H1 (cell line): Measurements from ENCODE around the gene ARGLU1. TPM values are rescaled to one million over a fixed set of nuclear protein-coding genes. Genes with fewer than 3 reads are reported as not detected.

ENCODE experiments used
- CTCF ChIA-PET: fragments of 300-600 bp; sonication (Branson Sonifier 250); formaldehyde crosslinking; loops from one replicate; lab custom pipeline; 2021; ENCODE audit not compliant: partially characterized antibody; lab: Charles Lee
- POLR2A ChIA-PET: fragments of 300-600 bp; sonication (Branson Sonifier 250); formaldehyde crosslinking; loops from one replicate; lab custom pipeline; 2021; ENCODE audit warnings: inconsistent platforms; ENCODE audit not compliant: partially characterized antibody; lab: Charles Lee
- DNase-seq, 2 experiments: peaks; one replicate each; pipeline versions ENCODE4 v3.0.0 to v3.0.0-alpha.2; 2010 to 2022; ENCODE audit warnings: low spot score in 2 of 2, low read depth in 1 of 2, mixed read lengths in 1 of 2
- FAIRE-seq: peaks from 2 replicates; lab custom pipeline; 2011; peaks lifted over from hg19 to GRCh38; lab: Jason Lieb, UNC
- H2AFZ ChIP-seq: 2 replicates; pipeline ENCODE4 v1.8.1; 2012; ENCODE audit warnings: low read length, inconsistent platforms
- H2AK5ac ChIP-seq: 2 replicates; pipeline ENCODE4 v1.6.1; 2013; ENCODE audit warnings: low read depth, low read length
- H2BK120ac ChIP-seq: replicated peaks from 2 replicates; pipeline ENCODE3; 2013; ENCODE audit warnings: low read depth, low read length, inconsistent platforms
- H2BK12ac ChIP-seq: 2 replicates; pipeline ENCODE4 v1.6.1; 2013; ENCODE audit warnings: low read depth, low read length
- H2BK15ac ChIP-seq: 2 replicates; pipeline ENCODE4 v1.6.1; 2013; ENCODE audit warnings: low read length
- H2BK20ac ChIP-seq: 2 replicates; pipeline ENCODE4 v1.6.1; 2013; ENCODE audit warnings: low read length
- H2BK5ac ChIP-seq: 2 replicates; pipeline ENCODE4 v1.6.1; 2013; ENCODE audit warnings: low read depth, low read length
- H3K14ac ChIP-seq: 2 replicates; pipeline ENCODE4 v1.6.1; 2013; ENCODE audit warnings: inconsistent platforms; ENCODE audit not compliant: insufficient read length
- H3K18ac ChIP-seq: 2 replicates; pipeline ENCODE4 v1.6.1; 2013; ENCODE audit warnings: low read length; ENCODE audit errors: extremely low read depth
- H3K23ac ChIP-seq: 2 replicates; pipeline ENCODE4 v1.6.1; 2013; ENCODE audit warnings: inconsistent platforms; ENCODE audit not compliant: insufficient read length
- H3K23me2 ChIP-seq: 2 replicates; pipeline ENCODE4 v1.6.1; 2013; ENCODE audit warnings: low read depth, low read length
- H3K27ac ChIP-seq: 2 replicates; pipeline ENCODE4 v1.6.1; 2011; ENCODE audit warnings: low read depth, low read length, inconsistent platforms
- H3K27me3 ChIP-seq, 4 experiments: replicated peaks in 1 of 4; 1 replicate in 1 of 4; 2 replicates in 3 of 4; pipeline versions ENCODE4 v1.6.1 to v1.8.1; 2011 to 2013; ENCODE audit warnings: low read length in 3 of 4, mild to moderate bottlenecking in 3 of 4, inconsistent platforms in 2 of 4, mixed read lengths in 2 of 4, moderate library complexity in 1 of 4; ENCODE audit not compliant: control insufficient read depth in 3 of 4, insufficient read depth in 3 of 4; ENCODE audit errors: extremely low read depth in 1 of 4
- H3K36me3 ChIP-seq, 4 experiments: 2 replicates each; pipeline versions ENCODE4 v1.6.1 to v1.8.1; 2011 to 2013; ENCODE audit warnings: mild to moderate bottlenecking in 4 of 4, low read length in 3 of 4, moderate library complexity in 2 of 4, control low read depth in 1 of 4, inconsistent platforms in 1 of 4; ENCODE audit not compliant: insufficient read depth in 4 of 4, control insufficient read depth in 2 of 4
- H3K4ac ChIP-seq: replicated peaks from 2 replicates; pipeline ENCODE3; 2013; ENCODE audit warnings: low read length, low read depth, mixed read lengths, inconsistent platforms; ENCODE audit not compliant: insufficient read length
- H3K4me1 ChIP-seq, 4 experiments: replicated peaks in 1 of 4; 1 replicate in 1 of 4; 2 replicates in 3 of 4; pipeline versions ENCODE4 v1.6.1 to v1.8.1; 2011 to 2013; ENCODE audit warnings: low read length in 3 of 4, inconsistent platforms in 2 of 4, mixed read lengths in 1 of 4; ENCODE audit not compliant: insufficient read depth in 4 of 4, control insufficient read depth in 3 of 4
- H3K4me2 ChIP-seq, 2 experiments: 2 replicates each; pipeline versions ENCODE4 v1.6.1 to v1.8.1; 2011 to 2013; ENCODE audit warnings: low read depth in 2 of 2, low read length in 2 of 2, control low read depth in 1 of 2, inconsistent platforms in 1 of 2, mild to moderate bottlenecking in 1 of 2; ENCODE audit not compliant: insufficient read depth in 1 of 2
- H3K4me3 ChIP-seq, 4 experiments: fragments of 200-600, 300-600 bp in 1 of 4; sonication (generic), shearing (Covaris generic), sonication (Bioruptor Twin) in 1 of 4; 2 replicates each; pipeline versions ENCODE4 v1.5.1 to v1.8.1; 2011 to 2016; ENCODE audit warnings: low read length in 4 of 4, low read depth in 3 of 4, control low read depth in 2 of 4, inconsistent platforms in 2 of 4, mild to moderate bottlenecking in 2 of 4, mixed read lengths in 1 of 4, moderate library complexity in 1 of 4; ENCODE audit not compliant: insufficient read depth in 2 of 4; ENCODE audit errors: extremely low read depth in 1 of 4
- H3K56ac ChIP-seq: replicated peaks from 2 replicates; pipeline ENCODE3; 2013; ENCODE audit warnings: low read depth, mild to moderate bottlenecking, mixed read lengths, low read length, inconsistent platforms; ENCODE audit not compliant: insufficient read length
- H3K79me1 ChIP-seq: 2 replicates; pipeline ENCODE4 v1.6.1; 2013; ENCODE audit warnings: low read depth, low read length, control low read depth
- H3K79me2 ChIP-seq, 2 experiments: 2 replicates each; pipeline versions ENCODE4 v1.6.1 to v1.8.1; 2012 to 2013; ENCODE audit warnings: low read length in 2 of 2, mild to moderate bottlenecking in 2 of 2, inconsistent platforms in 1 of 2; ENCODE audit not compliant: insufficient read depth in 2 of 2, control insufficient read depth in 1 of 2
- H3K9ac ChIP-seq, 4 experiments: replicated peaks in 1 of 4; 1 replicate in 1 of 4; 2 replicates in 3 of 4; pipeline versions ENCODE4 v1.6.1 to v1.8.1; 2011 to 2013; ENCODE audit warnings: low read depth in 3 of 4, low read length in 3 of 4, control low read depth in 2 of 4, mild to moderate bottlenecking in 2 of 4, moderate library complexity in 2 of 4, inconsistent platforms in 1 of 4; ENCODE audit errors: extremely low read depth in 1 of 4
- H3K9me3 ChIP-seq, 2 experiments: 2 replicates each; pipeline versions ENCODE4 v1.6.1 to v1.8.1; 2012 to 2013; ENCODE audit warnings: mild to moderate bottlenecking in 2 of 2, moderate library complexity in 2 of 2, control low read depth in 1 of 2, inconsistent platforms in 1 of 2, low read depth in 1 of 2, low read length in 1 of 2, mixed read lengths in 1 of 2; ENCODE audit not compliant: insufficient read depth in 2 of 2
- H4K20me1 ChIP-seq, 2 experiments: replicated peaks in 1 of 2; 2 replicates each; pipeline versions ENCODE3 to v1.8.1; 2011 to 2013; ENCODE audit warnings: inconsistent platforms in 2 of 2, low read length in 2 of 2, mild to moderate bottlenecking in 1 of 2; ENCODE audit not compliant: insufficient read depth in 2 of 2, control insufficient read depth in 1 of 2
- H4K5ac ChIP-seq: 2 replicates; pipeline ENCODE4 v1.6.1; 2013; ENCODE audit warnings: low read length, low read depth, mixed read lengths, inconsistent platforms; ENCODE audit not compliant: insufficient read length
- H4K8ac ChIP-seq: 2 replicates; pipeline ENCODE4 v1.8.0; 2013; ENCODE audit warnings: mild to moderate bottlenecking, moderate library complexity, low read length, inconsistent platforms; ENCODE audit not compliant: insufficient read depth; ENCODE audit errors: extremely low read depth
- H4K91ac ChIP-seq: replicated peaks from 2 replicates; pipeline ENCODE3; 2013; ENCODE audit warnings: low read length, mixed read lengths, inconsistent platforms; ENCODE audit not compliant: insufficient read length
- ASH2L ChIP-seq: fragments of 200-600, 300-600 bp; sonication (generic); IDR thresholded peaks from one replicate; pipeline ENCODE4 v1.7.1; 2017; ENCODE audit warnings: low read length
- CTBP2 ChIP-seq: IDR thresholded peaks from 2 replicates; pipeline ENCODE4 v1.7.0; 2011; ENCODE audit warnings: borderline replicate concordance, mild to moderate bottlenecking, moderate library complexity, mixed read lengths, low read length; ENCODE audit not compliant: insufficient read depth, insufficient read length
- KDM4A ChIP-seq: IDR thresholded peaks from one replicate; pipeline ENCODE4 v1.7.1; 2012; ENCODE audit warnings: low read depth, mild to moderate bottlenecking, moderate library complexity, low read length, inconsistent platforms; ENCODE audit not compliant: severe bottlenecking
- SP4 ChIP-seq: IDR thresholded peaks from 2 replicates; pipeline ENCODE4 v1.6.1; 2012; ENCODE audit warnings: low read length, inconsistent platforms
- SRF ChIP-seq: IDR thresholded peaks from 2 replicates; pipeline ENCODE4 v1.6.1; 2011; ENCODE audit warnings: mild to moderate bottlenecking, low read depth, low read length, moderate library complexity
- WGBS, 2 experiments: shearing (Covaris generic) in 1 of 2; methylation state at CpG; one replicate each; pipeline versions ENCODE4 v1.1.6 to v1.1.7; 2013 to 2015; ENCODE audit warnings: low lambda C conversion rate in 2 of 2, mixed read lengths in 2 of 2, inconsistent platforms in 1 of 2, low coverage in 1 of 2, missing lambda C conversion rate in 1 of 2; ENCODE audit not compliant: insufficient replicate concordance in 2 of 2, insufficient coverage in 1 of 2, insufficient read length in 1 of 2; ENCODE audit errors: extremely low coverage in 1 of 2, missing lambda C conversion rate in 1 of 2; 5-methylcytosine and 5-hydroxymethylcytosine counted together
- polyA plus RNA-seq, 7 experiments: library from polyadenylated mRNA; depleted of rRNA in 3 of 7; stranded (reverse) in 5 of 7; unstranded in 2 of 7; fragments of >200 nt in 5 of 7; fragments of 200-250 nt in 2 of 7; gene quantifications; 1 replicate in 5 of 7; 2 replicates in 1 of 7; 4 replicates in 1 of 7; pipeline versions ENCODE4 v1.2.1 to v1.2.3, GENCODE V29; 2011 to 2013; ENCODE audit warnings: missing spikeins in 2 of 7, mixed read lengths in 2 of 7
- total RNA-seq: library from RNA; stranded (reverse); fragmentation: NEBNext Ultra II Directional; extraction: Animal tissue kit (Norgen Biotek cat#: 25700); gene quantifications from 2 replicates; pipeline ENCODE4 v1.2.1, GENCODE V29; 2021
- TF ChIP-seq, protein P1 (sequence below): IDR thresholded peaks from 2 replicates; pipeline ENCODE4 v1.6.1; 2011; ENCODE audit warnings: low read length, improper control_type of control experiment

Gene ARGLU1
- total and polyA plus RNA-seq, 2 of the 8 experiments (the other 6 are each of a cell fraction or from before 2014, with no cell fraction given) = 47.8 to 84.9 TPM

DNA sequence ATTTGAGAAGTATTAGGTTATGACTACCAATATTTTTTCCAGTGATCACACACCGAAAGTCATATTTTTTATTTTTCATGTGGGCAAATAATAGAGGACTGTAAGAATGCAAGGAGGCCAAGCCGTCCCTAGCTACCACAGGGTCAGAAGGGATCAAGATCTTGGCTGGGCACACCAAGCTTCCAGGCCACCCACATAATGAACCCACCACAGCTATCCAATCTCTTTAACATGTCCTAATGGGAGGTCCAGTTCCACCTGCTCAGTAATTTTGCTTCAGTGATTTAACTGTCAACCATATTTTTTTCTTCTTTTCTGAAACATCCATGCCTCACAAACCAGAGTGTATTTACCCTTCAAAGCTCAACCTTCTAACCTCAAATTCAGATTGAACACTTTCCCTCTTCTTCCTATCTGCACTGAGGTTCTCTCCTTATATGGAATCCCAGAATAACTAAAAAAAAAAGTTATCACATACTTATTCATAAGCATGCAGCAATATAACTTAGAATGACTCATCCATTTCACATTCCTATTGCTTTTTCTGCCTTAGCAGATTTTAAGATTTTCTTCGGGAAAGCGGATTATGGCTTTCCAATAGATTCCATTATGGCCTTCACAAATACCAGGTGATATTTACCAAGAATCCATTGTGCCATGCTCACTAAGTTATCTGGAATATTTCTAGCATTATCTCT is 12.2 kb downstream of the ARGLU1 start:
- no peak overlapping the region for H2BK120ac ChIP-seq
- no peak overlapping the region for H4K5ac ChIP-seq
- no peaks in the 10 kb centered on the region; the same call in 1 of the 2 replicates for H3K23me2 ChIP-seq
- H3K4me2 ChIP-seq = no peak overlapping the region
- WGBS, 2 experiments = 99% methylated on average over 4 of the region's 4 CpGs; no CpG with 5 or more reads in 1 of the 2 experiments
- FAIRE-seq (no peak), DNase-seq (no peak)
- no peak overlapping the region for H3K4ac ChIP-seq
- H4K8ac ChIP-seq = no peak overlapping the region
- no peaks in the 10 kb centered on the region for H3K9me3 ChIP-seq
- no peak overlapping the region for H2BK20ac ChIP-seq
- 0 out of 7 replicates have a peak, but pooled peaks cover 0 to 2% (median 0%) of the 10 kb centered on the region in 4 experiments for H3K4me1 ChIP-seq
- H2BK5ac ChIP-seq = no peak overlapping the region
- no peaks in the 10 kb centered on the region for H3K79me1 ChIP-seq
- H2BK15ac ChIP-seq = no peak overlapping the region
- peaks cover 9 to 100% of the 10 kb centered on the region in 2 experiments for H3K79me2 ChIP-seq
- peaks cover 13 to 86% (median 62%) of the 10 kb centered on the region in 4 experiments for H3K36me3 ChIP-seq
- no peak overlapping the region for H3K56ac ChIP-seq
- no peak overlapping the region for H3K14ac ChIP-seq
- no peak overlapping the region for H2AK5ac ChIP-seq
- TF ChIP-seq KDM4A (no peak), ASH2L (no peak), SRF (no peak), SP4 (no peak), CTBP2 (no peak)
- TF ChIP-seq, protein P1, sequence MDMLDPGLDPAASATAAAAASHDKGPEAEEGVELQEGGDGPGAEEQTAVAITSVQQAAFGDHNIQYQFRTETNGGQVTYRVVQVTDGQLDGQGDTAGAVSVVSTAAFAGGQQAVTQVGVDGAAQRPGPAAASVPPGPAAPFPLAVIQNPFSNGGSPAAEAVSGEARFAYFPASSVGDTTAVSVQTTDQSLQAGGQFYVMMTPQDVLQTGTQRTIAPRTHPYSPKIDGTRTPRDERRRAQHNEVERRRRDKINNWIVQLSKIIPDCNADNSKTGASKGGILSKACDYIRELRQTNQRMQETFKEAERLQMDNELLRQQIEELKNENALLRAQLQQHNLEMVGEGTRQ = no peak
- H3K27me3 ChIP-seq = no peaks in the 10 kb centered on the region
- no peak overlapping the region for H3K18ac ChIP-seq
- no peak overlapping the region for H3K9ac ChIP-seq
- no peak overlapping the region for H3K27ac ChIP-seq
- no peak overlapping the region for H4K91ac ChIP-seq
- H3K4me3 ChIP-seq = no peak overlapping the region
- ChIA-PET CTCF (interaction anchor here (1.9 kb wide), 1 partner anchor 18 kb away, joined by 5 read pairs; no protein-coding TSS in a partner anchor), POLR2A (no interaction called here)
- no peak overlapping the region for H2BK12ac ChIP-seq
- H4K20me1 ChIP-seq = peaks cover 5 to 20% of the 10 kb centered on the region in 2 experiments
- H3K23ac ChIP-seq = no peak overlapping the region
- no peak overlapping the region for H2AFZ ChIP-seq
